ENCODE data around the gene MAPT. TPM values are rescaled to one million over a fixed set of nuclear protein-coding genes. Genes with fewer than 3 reads are reported as not detected.
A peak's percentile ranks its signal among the peaks of the same experiment; 100 is the strongest.

MAPT gene
- total and polyA plus RNA-seq, 2 of the 13 experiments (the other 11 are each of a cell fraction or from before 2014, with no cell fraction given): 2.1 to 2.8 TPM

- TF ChIP-seq, protein P1, sequence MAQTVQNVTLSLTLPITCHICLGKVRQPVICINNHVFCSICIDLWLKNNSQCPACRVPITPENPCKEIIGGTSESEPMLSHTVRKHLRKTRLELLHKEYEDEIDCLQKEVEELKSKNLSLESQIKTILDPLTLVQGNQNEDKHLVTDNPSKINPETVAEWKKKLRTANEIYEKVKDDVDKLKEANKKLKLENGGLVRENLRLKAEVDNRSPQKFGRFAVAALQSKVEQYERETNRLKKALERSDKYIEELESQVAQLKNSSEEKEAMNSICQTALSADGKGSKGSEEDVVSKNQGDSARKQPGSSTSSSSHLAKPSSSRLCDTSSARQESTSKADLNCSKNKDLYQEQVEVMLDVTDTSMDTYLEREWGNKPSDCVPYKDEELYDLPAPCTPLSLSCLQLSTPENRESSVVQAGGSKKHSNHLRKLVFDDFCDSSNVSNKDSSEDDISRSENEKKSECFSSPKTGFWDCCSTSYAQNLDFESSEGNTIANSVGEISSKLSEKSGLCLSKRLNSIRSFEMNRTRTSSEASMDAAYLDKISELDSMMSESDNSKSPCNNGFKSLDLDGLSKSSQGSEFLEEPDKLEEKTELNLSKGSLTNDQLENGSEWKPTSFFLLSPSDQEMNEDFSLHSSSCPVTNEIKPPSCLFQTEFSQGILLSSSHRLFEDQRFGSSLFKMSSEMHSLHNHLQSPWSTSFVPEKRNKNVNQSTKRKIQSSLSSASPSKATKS (CRISPR knock-in tag; IDR thresholded peaks at IDR 0.05): no peak
- no peak for TF ChIP-seq CEBPG (CRISPR knock-in tag; IDR thresholded peaks at IDR 0.05)
- 0 out of 2 replicates have a peak, but pooled peaks have one; percentile 27 for TF ChIP-seq SOX6 (IDR thresholded peaks at IDR 0.05)
- TF ChIP-seq SOX6 (CRISPR knock-in tag; IDR thresholded peaks at IDR 0.05): no peak
- no peak for TF ChIP-seq IRX3 (CRISPR knock-in tag; IDR thresholded peaks at IDR 0.05; ENCODE audit: borderline replicate concordance, low read depth)
- no peak for TF ChIP-seq GLI4 (CRISPR knock-in tag; IDR thresholded peaks at IDR 0.05; ENCODE audit: borderline replicate concordance)
- no peak for TF ChIP-seq RBFOX2 (IDR thresholded peaks at IDR 0.05; ENCODE audit: low read depth, low read length)
- TF ChIP-seq ZNF407 (CRISPR knock-in tag; IDR thresholded peaks at IDR 0.05; ENCODE audit: not compliant biosample characterization): no peak
- TF ChIP-seq ZNF430 (CRISPR knock-in tag; IDR thresholded peaks at IDR 0.05): no peak
- no peak for TF ChIP-seq FOXC1 (CRISPR knock-in tag; IDR thresholded peaks at IDR 0.05; ENCODE audit: borderline replicate concordance)
- no peak for TF ChIP-seq HNRNPLL (IDR thresholded peaks at IDR 0.05; ENCODE audit: low read depth, low read length, poor library complexity, severe bottlenecking)
- peak; percentile 21; the same call in 1 of the 2 replicates for TF ChIP-seq ATM (IDR thresholded peaks at IDR 0.05; ENCODE audit: borderline replicate concordance)
- TF ChIP-seq YEATS4 (CRISPR knock-in tag; IDR thresholded peaks at IDR 0.05; ENCODE audit: borderline replicate concordance): no peak
- no peak for TF ChIP-seq MTF2 (CRISPR knock-in tag; IDR thresholded peaks at IDR 0.05; ENCODE audit: borderline replicate concordance)
- no peak for TF ChIP-seq ZBTB7A (CRISPR knock-in tag; IDR thresholded peaks at IDR 0.05)
- no peak for TF ChIP-seq CREM (IDR thresholded peaks at IDR 0.05)
- no peak for TF ChIP-seq CREM (CRISPR knock-in tag; IDR thresholded peaks at IDR 0.05)
- TF ChIP-seq ZFP36 (IDR thresholded peaks at IDR 0.05; ENCODE audit: borderline replicate concordance, low read depth, low read length, partially characterized antibody): no peak
Observed at GRCh38 chr17:45915263-45915662, 20.9 kb downstream of the MAPT start (continued).

Data from HepG2 (cell line).